ENCODE results near the gene CYB561D2. TPM values are rescaled to one million over a fixed set of nuclear protein-coding genes. Genes with fewer than 3 reads are reported as not detected.

The CYB561D2 gene
- total RNA-seq, 4 donors from 2014 or later: 5.4 to 12.4 (median 8.1) TPM

GRCh38 chr3:50340147-50340447, 10.6 kb upstream of the CYB561D2 start:
- WGBS: 46% methylated on average over 5 of the region's 9 CpGs
- Histone ChIP-seq H3K36me3 (no peaks in the 10 kb centered on the region), H3K27me3 (no peaks in the 10 kb centered on the region), H3K9me3 (no peaks in the 10 kb centered on the region), H3K4me1 (peaks cover 51 to 66% (median 64%) of the 10 kb centered on the region in 4 donors), H3K4me3 (peak overlapping the region; percentile 57 to 74 (median 67)), H3K27ac (replicated peaks in 1 of 4) (peak overlapping the region; percentile 96 to 100 (median 98))
- TF ChIP-seq CTCF (IDR thresholded peaks at IDR 0.05): no peak
- TF ChIP-seq EP300 (IDR thresholded peaks at IDR 0.05): no peak
- no peak for TF ChIP-seq POLR2AphosphoS5 (IDR thresholded peaks at IDR 0.05)
- TF ChIP-seq POLR2A (IDR thresholded peaks at IDR 0.05; ENCODE audit: low read depth): no peak
- intact Hi-C loops (cut with DNase I): no loop called here
- no peak for DNase-seq (ENCODE audit: extremely low spot score)

DNA sequence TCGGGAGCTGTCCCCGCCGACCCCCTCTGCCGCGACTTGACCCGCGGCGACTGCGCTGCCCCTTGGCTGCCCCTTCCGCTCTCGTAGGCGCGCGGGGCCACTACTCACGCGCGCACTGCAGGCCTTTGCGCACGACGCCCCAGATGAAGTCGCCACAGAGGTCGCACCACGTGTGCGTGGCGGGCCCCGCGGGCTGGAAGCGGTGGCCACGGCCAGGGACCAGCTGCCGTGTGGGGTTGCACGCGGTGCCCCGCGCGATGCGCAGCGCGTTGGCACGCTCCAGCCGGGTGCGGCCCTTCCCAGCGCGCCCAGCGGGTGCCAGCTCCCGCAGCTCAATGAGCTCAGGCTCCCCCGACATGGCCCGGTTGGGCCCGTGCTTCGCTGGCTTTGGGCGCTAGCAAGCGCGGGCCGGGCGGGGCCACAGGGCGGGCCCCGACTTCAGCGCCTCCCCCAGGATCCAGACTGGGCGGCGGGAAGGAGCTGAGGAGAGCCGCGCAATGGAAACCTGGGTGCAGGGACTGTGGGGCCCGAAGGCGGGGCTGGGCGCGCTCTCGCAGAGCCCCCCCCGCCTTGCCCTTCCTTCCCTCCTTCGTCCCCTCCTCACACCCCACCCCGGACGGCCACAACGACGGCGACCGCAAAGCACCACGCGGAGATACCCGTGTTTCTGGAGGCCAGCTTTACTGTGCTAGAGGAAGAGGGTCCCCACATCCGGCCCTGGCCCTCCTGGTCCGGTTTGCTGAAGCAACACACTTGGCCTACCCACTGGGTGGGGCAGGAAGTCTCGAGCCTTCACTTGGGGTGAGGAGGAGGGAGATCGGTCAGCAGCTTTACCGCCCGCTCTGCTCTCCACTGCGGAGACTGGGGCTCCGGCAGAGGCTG, 10.0 kb upstream of the CYB561D2 start, which contains the start of gene RASSF1:
RASSF1 (minus strand) TSS at position 389 of the 882 bp plus-strand sequence; CDS start at position 358, 31 bp downstream.
- intact Hi-C loops (cut with DNase I): no loop called here
- WGBS: 38% methylated on average over 34 of the region's 85 CpGs
- DNase-seq (ENCODE audit: extremely low spot score): no peak
- Histone ChIP-seq H3K9me3 (no peaks in the 10 kb centered on the region), H3K4me1 (peaks cover 51 to 66% (median 64%) of the 10 kb centered on the region in 4 donors), H3K27me3 (peaks cover 0 to 3% (median 0%) of the 10 kb centered on the region in 4 donors), H3K4me3 (peak within 1 kb of the TSS; percentile 57 to 74 (median 67)), H3K27ac (replicated peaks in 1 of 4) (peak within 1 kb of the TSS; percentile 96 to 100 (median 98)), H3K36me3 (no peaks in the 10 kb centered on the region)
- TF ChIP-seq EP300 (IDR thresholded peaks at IDR 0.05): no peak
- peak; percentile 33 for TF ChIP-seq POLR2A (IDR thresholded peaks at IDR 0.05; ENCODE audit: low read depth)
- TF ChIP-seq POLR2AphosphoS5 (IDR thresholded peaks at IDR 0.05): peak; percentile 59 to 80

DNA sequence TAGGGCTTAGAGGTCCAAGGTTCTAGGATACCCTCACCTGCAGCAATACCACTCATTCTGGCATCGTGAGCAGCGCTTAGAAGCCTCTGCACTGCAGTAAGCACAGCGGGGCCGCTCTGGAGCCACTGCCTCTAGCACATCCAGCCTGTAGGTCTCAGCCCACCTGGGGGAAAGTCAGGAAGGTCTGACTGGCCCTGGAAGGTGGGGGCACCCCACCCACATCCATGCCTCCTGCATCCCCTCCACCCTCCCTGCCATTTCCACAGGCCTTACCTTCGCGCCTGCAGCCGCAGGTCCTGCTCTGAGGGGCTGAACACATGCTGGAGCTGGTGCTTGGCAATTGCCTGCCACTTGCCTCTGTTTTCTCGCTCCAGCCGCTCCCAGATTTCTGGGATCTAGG, 9.1 kb upstream of the CYB561D2 start:
- WGBS: 87% methylated on average over 5 of the region's 9 CpGs
- no peak for DNase-seq (ENCODE audit: extremely low spot score)
- Histone ChIP-seq H3K27me3 (peaks cover 0 to 3% (median 0%) of the 10 kb centered on the region in 4 donors), H3K9me3 (no peaks in the 10 kb centered on the region), H3K4me1 (peaks cover 44 to 66% (median 60%) of the 10 kb centered on the region in 4 donors), H3K27ac (replicated peaks in 1 of 4) (peak overlapping the region; percentile 96 to 100 (median 98)), H3K36me3 (no peaks in the 10 kb centered on the region), H3K4me3 (peak overlapping the region; percentile 57 to 74 (median 67))
- TF ChIP-seq CTCF (IDR thresholded peaks at IDR 0.05) (no peak), POLR2AphosphoS5 (IDR thresholded peaks at IDR 0.05) (no peak), EP300 (IDR thresholded peaks at IDR 0.05) (no peak), POLR2A (IDR thresholded peaks at IDR 0.05; ENCODE audit: low read depth) (no peak)
- intact Hi-C loops (cut with DNase I): no loop called here

- DNase-seq (ENCODE audit: extremely low spot score): no peak
- H3K4me3 ChIP-seq: no peak overlapping the region
- peaks cover 49 to 65% (median 60%) of the 10 kb centered on the region in 4 donors for H3K4me1 ChIP-seq
- no peaks in the 10 kb centered on the region for H3K9me3 ChIP-seq
- peak overlapping the region in 1 of 4 donors; percentile 97 for H3K27ac ChIP-seq (replicated peaks in 1 of 4)
- H3K36me3 ChIP-seq: no peaks in the 10 kb centered on the region
- H3K27me3 ChIP-seq: peaks cover 0 to 3% (median 0%) of the 10 kb centered on the region in 4 donors
- intact Hi-C loops (cut with DNase I): no loop called here
- TF ChIP-seq EP300 (IDR thresholded peaks at IDR 0.05) (no peak), POLR2AphosphoS5 (IDR thresholded peaks at IDR 0.05) (no peak), CTCF (IDR thresholded peaks at IDR 0.05) (no peak), POLR2A (IDR thresholded peaks at IDR 0.05; ENCODE audit: low read depth) (no peak)
- WGBS: 91% methylated on average over 11 of the region's 13 CpGs
These were observed 8.5 kb upstream of the CYB561D2 start for GRCh38 chr3:50341996-50342650.

Measured in esophagus muscularis mucosa (tissue), 4 donors.